T-helper 2 cell treated with Interferon-gamma antibody and Interleukin-4, amounts not matched to agents 100 ng/mL and 5 ng/mL, for 36 hours (primary cell): Measurements from ENCODE around the gene WBP1. TPM values are rescaled to one million over a fixed set of nuclear protein-coding genes. Genes with fewer than 3 reads are reported as not detected.

ENCODE experiments used
- intact Hi-C: fragments of 100-400 bp; cut with micrococcal nuclease; formaldehyde crosslinking; loops from one replicate; pipeline ENCODE4 v1.15.1; 2023
- total RNA-seq: library from RNA; stranded (reverse); gene quantifications from 2 replicates; pipeline ENCODE4 v1.2.3, GENCODE V29; 2022

Gene WBP1
- total RNA-seq, 1 donor from 2014 or later = 46.8 TPM

- intact Hi-C loops = loop anchor here (10.0 kb wide), 2 partner anchors 153 to 333 kb away; partner anchors contain the start of genes HK2 and SEMA4F
Observed at GRCh38 chr2:74501335-74502071, 43.3 kb downstream of the WBP1 start.

- intact Hi-C loops = loop anchor here (10.0 kb wide), 2 partner anchors 153 to 333 kb away; partner anchors contain the start of genes HK2 and SEMA4F
Observed at GRCh38 chr2:74502147-74502719, 44.0 kb downstream of the WBP1 start.

DNA sequence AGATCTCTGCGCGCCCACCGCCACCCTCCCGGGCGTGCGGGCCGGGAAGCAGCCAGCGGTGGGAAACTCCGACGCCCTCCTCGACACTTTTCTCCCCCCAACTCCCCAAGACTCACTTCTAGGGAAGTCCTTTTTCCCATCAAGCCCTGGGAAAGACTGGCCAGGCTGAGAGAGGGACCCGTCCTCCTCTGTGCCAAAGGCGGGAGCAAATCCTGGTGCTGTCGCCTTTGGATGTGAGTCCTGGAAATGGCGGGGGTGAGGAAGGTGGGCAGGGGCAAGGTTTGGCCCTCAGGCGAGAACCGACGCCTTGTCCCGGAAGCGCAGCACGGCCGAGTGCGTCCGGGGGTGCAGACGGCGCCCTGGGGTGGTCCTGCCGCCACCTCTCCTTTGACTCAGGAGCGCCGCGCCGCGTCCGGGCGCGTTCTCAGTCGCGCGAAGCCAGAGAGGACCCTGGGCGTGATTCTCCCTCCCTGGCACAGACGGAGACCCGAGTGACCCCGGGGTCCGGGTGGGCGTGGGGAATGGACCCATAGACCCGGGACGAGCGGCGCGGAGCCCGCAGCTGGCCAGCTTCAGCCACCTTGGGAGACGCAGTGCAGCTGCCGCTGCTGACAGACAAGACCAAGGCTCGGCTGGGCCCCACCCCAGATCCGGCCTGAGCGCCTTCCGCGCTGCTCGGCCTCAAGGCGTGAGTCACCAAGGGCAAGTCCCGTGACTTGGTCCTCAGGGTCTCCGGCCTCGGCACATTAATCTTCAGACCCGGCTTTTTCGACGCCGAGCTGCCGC, 44.7 kb downstream of the WBP1 start:
- intact Hi-C loops = loop anchor here (10.0 kb wide), 2 partner anchors 152 to 332 kb away; partner anchors contain the start of genes HK2 and SEMA4F

DNA sequence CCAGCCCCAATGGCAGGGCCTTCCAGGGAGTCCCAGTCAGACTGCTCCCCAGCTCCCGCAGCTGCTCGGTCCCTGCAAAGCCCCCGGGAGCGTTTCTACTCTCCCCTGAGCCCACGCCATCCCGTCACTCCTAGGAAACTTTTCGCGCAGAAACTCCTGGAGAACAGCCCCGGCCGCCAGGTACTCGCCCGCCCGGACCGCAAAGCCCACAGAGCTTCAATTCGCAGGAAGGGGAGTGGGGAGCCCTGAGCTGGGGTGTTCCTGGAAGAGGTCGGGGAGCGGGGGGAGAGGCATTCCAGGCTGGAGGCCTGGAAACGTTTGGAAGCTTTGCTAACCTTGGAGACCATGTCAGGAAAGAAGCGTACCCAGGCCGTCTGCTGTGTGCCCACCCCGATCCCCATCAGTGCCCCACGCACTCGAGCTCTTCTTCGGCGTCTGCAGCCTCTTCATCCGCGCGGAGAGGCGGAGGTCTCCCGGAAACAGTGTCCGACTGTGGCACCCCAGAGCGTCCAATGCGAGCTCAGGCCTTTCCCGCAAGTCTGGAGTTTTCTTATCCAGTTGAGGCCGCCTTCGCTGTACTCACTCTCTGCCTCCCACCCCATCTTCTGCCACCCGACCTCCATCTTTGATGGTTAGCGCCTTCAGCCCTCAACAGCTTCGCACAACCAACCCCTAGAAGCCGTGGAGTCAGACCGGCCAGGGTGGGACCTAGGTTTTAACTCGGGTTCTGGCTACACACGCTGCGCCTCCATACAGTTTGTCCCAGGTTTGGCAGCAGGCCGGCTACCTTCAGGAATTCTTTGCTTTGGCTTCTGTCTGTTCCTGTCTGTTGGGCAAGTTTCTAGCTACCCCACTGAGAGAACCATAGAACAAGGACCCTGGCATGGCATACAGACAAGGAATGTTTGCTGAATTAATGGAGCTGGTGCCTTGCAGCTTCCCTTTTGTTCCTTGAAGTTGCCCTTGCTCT, 45.6 kb downstream of the WBP1 start:
- intact Hi-C loops = loop anchor here (10.0 kb wide), 2 partner anchors 151 to 331 kb away; partner anchors contain the start of genes HK2 and SEMA4F

DNA sequence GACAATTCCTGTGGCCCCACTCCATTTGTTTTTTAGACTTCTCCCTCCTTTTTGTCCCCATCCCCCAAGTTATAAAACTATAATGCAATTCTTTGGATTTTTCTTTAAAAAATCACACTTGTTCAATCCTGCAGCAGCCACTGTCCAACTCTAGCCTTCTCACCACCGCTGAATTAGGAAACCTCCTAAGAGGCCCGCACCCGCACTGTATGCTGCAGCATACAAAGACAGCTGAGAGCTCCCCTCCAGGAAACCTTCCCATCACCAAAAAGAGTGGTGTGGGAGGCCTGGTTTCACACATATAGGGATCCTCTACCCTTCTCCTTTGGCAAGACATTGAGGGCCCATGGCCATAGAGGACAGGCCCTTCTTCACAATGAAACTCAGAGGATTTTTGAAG, 46.4 kb downstream of the WBP1 start:
- intact Hi-C loops = loop anchor here (10.0 kb wide), 2 partner anchors 150 to 330 kb away; partner anchors contain the start of genes HK2 and SEMA4F

DNA sequence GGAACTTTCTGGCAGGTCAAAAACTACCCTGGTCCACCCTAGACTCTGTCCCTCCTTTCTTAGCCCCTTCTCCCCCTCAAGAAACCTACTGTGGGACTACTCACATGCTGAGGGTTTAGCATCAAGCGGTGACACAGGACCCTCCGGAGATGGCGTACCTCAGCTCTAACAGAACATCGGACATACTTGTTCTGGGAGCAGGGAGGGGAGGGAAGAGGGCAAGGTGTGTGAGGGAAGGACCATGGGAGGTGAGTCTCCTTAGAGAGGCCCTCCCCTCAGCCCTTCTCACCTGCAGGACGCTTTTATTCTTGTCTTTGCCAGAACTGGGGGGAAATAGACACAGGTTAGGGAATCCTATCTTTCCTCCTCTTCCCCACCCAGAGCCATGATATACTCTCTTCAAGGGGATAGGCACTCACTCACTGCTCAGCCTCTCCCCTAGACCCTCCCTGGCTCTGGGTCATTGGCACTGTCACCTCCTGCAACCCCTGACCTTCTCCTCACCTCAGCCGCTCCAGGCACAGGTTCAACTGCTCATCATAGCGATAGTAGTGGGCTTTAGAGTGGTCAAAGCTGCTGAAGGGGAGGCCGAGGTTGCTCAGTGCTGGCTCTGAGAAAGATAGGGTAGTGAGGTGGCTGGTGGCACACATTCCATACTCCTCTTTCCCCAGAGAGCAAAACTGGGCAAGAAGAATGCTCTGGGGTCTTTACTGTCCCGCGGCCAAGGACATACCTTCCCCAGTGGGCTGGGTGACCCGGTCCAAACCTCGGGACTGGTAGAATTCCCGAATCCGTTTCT, 47.4 kb downstream of the WBP1 start:
- intact Hi-C loops = loop anchor here (2.0 to 10.0 kb wide), 3 partner anchors 49 to 329 kb away; partner anchors contain the start of genes DOK1, HK2 and SEMA4F

GRCh38 chr2:74507145-74507925, 49.1 kb downstream of the WBP1 start, which contains the start of gene PCGF1:
PCGF1 (minus strand) TSS chr2:74507695; CDS start chr2:74507668, 27 bp downstream.
- intact Hi-C loops = loop anchor here (1.0 to 10.0 kb wide), 7 partner anchors 8 to 327 kb away; partner anchors contain the start of genes AUP1, DOK1, HK2 and HTRA2

DNA sequence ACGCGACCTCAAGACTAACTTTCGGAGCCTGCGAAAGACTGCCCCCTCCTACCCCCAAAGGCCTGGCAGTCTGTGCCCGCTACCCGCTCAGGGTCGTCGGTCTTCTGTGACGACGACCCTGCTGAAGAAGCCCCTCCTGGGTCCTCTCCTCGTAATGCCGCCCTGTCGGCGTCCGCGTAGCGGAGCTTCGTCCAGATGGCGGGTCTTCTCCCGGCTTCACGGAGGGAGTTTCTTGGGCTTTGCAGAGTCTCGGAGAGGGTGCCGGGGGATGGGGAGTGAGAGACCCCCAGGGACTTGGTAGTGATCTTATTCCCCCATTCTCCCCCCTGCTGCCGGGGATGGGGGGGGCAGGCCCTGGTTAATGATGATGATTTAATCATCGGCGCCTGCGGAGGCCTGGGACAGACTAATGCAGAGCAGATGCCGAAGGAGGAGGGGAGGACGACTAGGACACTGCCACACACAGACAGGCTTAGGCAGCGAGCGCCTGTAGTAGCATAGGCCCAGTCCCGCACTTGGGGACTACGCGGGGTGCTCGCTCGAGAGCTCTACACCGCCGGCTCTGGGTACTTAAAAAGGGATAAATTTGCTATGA, 49.8 kb downstream of the WBP1 start:
- intact Hi-C loops = loop anchor here (1.0 to 10.0 kb wide), 7 partner anchors 9 to 327 kb away; partner anchors contain the start of genes AUP1, DOK1, HK2 and HTRA2

GRCh38 chr2:74510272-74510671, 52.0 kb downstream of the WBP1 start:
- intact Hi-C loops = no loop called here

Other genes starting within 250 kb of the WBP1 start
- 0.86 and 3.1 TPM in 2 replicates for gene SLC4A5, start 115.0 kb upstream of the WBP1 start, total RNA-seq
- gene DCTN1, start 78.1 kb upstream of the WBP1 start, total RNA-seq = 105 and 110 TPM in 2 replicates
- gene C2orf81, start 36.8 kb upstream of the WBP1 start, total RNA-seq = 1.0 and 1.5 TPM in 2 replicates
- gene WDR54, start 36.7 kb upstream of the WBP1 start, total RNA-seq = 56.9 and 60.3 TPM in 2 replicates
- gene RTKN, start 16.5 kb upstream of the WBP1 start, total RNA-seq = 0.36 and 0.52 TPM in 2 replicates
- 29.4 and 31.7 TPM in 2 replicates for gene INO80B, start 3.4 kb upstream of the WBP1 start, total RNA-seq
- gene MOGS, start 6.9 kb downstream of the WBP1 start, total RNA-seq = 68.3 and 74.8 TPM in 2 replicates
- 105 TPM in 2 replicates for gene MRPL53, start 14.2 kb downstream of the WBP1 start, total RNA-seq
- 30.4 and 32.0 TPM in 2 replicates for gene CCDC142, start 24.6 kb downstream of the WBP1 start, total RNA-seq
- gene TTC31, start 24.6 kb downstream of the WBP1 start, total RNA-seq = 43.4 and 43.9 TPM in 2 replicates
- 0.39 and 0.50 TPM in 2 replicates for gene LBX2, start 41.2 kb downstream of the WBP1 start, total RNA-seq
- 31.2 and 32.8 TPM in 2 replicates for gene PCGF1, start 49.3 kb downstream of the WBP1 start, total RNA-seq
- 1.1 and 1.2 TPM in 2 replicates for gene TLX2, start 56.0 kb downstream of the WBP1 start, total RNA-seq
- 0.80 and 1.1 TPM in 2 replicates for gene DQX1, start 67.8 kb downstream of the WBP1 start, total RNA-seq
- gene AUP1, start 71.3 kb downstream of the WBP1 start, total RNA-seq = 148 and 150 TPM in 2 replicates
- 48.1 and 49.7 TPM in 2 replicates for gene HTRA2, start 71.5 kb downstream of the WBP1 start, total RNA-seq
- gene LOXL3, start 95.5 kb downstream of the WBP1 start, total RNA-seq = 1.00 and 1.9 TPM in 2 replicates
- 50.4 and 52.5 TPM in 2 replicates for gene DOK1, start 96.3 kb downstream of the WBP1 start, total RNA-seq
- gene M1AP, start 189.9 kb downstream of the WBP1 start, total RNA-seq = 0.09 TPM in 1 of 2 replicates, not detected in the other
- 4.4 and 5.9 TPM in 2 replicates for gene SEMA4F, start 195.8 kb downstream of the WBP1 start, total RNA-seq